H9 (cell line): ENCODE results near the gene ZBTB20. TPM values are rescaled to one million over a fixed set of nuclear protein-coding genes. Genes with fewer than 3 reads are reported as not detected.

Source experiments
- DNase-seq: peaks from one replicate; pipeline ENCODE4 v3.0.0-alpha.2; 2017
- H2AFZ ChIP-seq: one replicate; pipeline ENCODE4 v1.6.1; 2013; ENCODE audit warnings: mild to moderate bottlenecking, low read length, control low read depth, moderate library complexity
- H2AK5ac ChIP-seq: 2 replicates; pipeline ENCODE4 v1.6.1; 2013; ENCODE audit warnings: low read length, control low read depth, mixed read lengths; ENCODE audit not compliant: insufficient read length
- H2BK120ac ChIP-seq: one replicate; pipeline ENCODE4 v1.6.1; 2013; ENCODE audit warnings: low read depth, mild to moderate bottlenecking, low read length, control low read depth, inconsistent platforms; ENCODE audit not compliant: poor library complexity, severe bottlenecking
- H2BK12ac ChIP-seq: 2 replicates; pipeline ENCODE4 v1.6.1; 2013; ENCODE audit warnings: low read length, control low read depth, mixed read lengths, low read depth; ENCODE audit not compliant: insufficient read length
- H2BK15ac ChIP-seq: 2 replicates; pipeline ENCODE4 v1.6.1; 2013; ENCODE audit warnings: low read depth, low read length, control low read depth
- H2BK20ac ChIP-seq: one replicate; pipeline ENCODE4 v1.6.1; 2013; ENCODE audit warnings: low read depth, mild to moderate bottlenecking, low read length, control low read depth, inconsistent platforms; ENCODE audit not compliant: poor library complexity, severe bottlenecking
- H2BK5ac ChIP-seq: 2 replicates; pipeline ENCODE4 v1.6.1; 2013; ENCODE audit warnings: low read length, control low read depth, mixed read lengths; ENCODE audit not compliant: insufficient read length
- H3K14ac ChIP-seq: 2 replicates; pipeline ENCODE4 v1.6.1; 2013; ENCODE audit warnings: low read length, control low read depth; ENCODE audit not compliant: insufficient read depth
- H3K18ac ChIP-seq: 2 replicates; pipeline ENCODE4 v1.6.1; 2013; ENCODE audit warnings: low read depth, mild to moderate bottlenecking, mixed read lengths, low read length, control low read depth; ENCODE audit not compliant: insufficient read length
- H3K23ac ChIP-seq: 2 replicates; pipeline ENCODE4 v1.6.1; 2013; ENCODE audit warnings: low read length, control low read depth, mixed read lengths, low read depth; ENCODE audit not compliant: insufficient read length
- H3K23me2 ChIP-seq: 2 replicates; pipeline ENCODE4 v1.6.1; 2013; ENCODE audit warnings: low read depth, mild to moderate bottlenecking, mixed read lengths, low read length, control low read depth; ENCODE audit not compliant: insufficient read length, poor library complexity, severe bottlenecking
- H3K27ac ChIP-seq: 2 replicates; pipeline ENCODE4 v1.5.1; 2013; ENCODE audit warnings: low read length, control low read depth, mixed read lengths, low read depth; ENCODE audit not compliant: insufficient read length
- H3K27me3 ChIP-seq: 2 replicates; pipeline ENCODE4 v1.6.1; 2013; ENCODE audit warnings: low read length, control low read depth, inconsistent platforms; ENCODE audit not compliant: insufficient read depth
- H3K4ac ChIP-seq: 2 replicates; pipeline ENCODE4 v1.6.1; 2013; ENCODE audit warnings: low read depth, mild to moderate bottlenecking, control low read depth, inconsistent platforms, low read length, moderate library complexity
- H3K4me1 ChIP-seq: 2 replicates; pipeline ENCODE4 v1.6.1; 2013; ENCODE audit warnings: low read length, control low read depth, inconsistent platforms; ENCODE audit not compliant: insufficient read depth
- H3K4me2 ChIP-seq: 2 replicates; pipeline ENCODE4 v1.6.1; 2013; ENCODE audit warnings: low read length, control low read depth, mixed read lengths; ENCODE audit not compliant: insufficient read length, insufficient read depth
- H3K56ac ChIP-seq: 2 replicates; pipeline ENCODE4 v1.6.1; 2013; ENCODE audit warnings: low read depth, mild to moderate bottlenecking, mixed read lengths, low read length, control low read depth; ENCODE audit not compliant: insufficient read length
- H3K79me1 ChIP-seq: 2 replicates; pipeline ENCODE4 v1.6.1; 2013; ENCODE audit warnings: low read depth, mild to moderate bottlenecking, moderate library complexity, low read length, control low read depth, inconsistent platforms; ENCODE audit not compliant: insufficient read depth, poor library complexity, severe bottlenecking
- H3K79me2 ChIP-seq: 2 replicates; pipeline ENCODE4 v1.6.1; 2013; ENCODE audit warnings: low read length, control low read depth, inconsistent platforms; ENCODE audit not compliant: insufficient read depth
- H3K9ac ChIP-seq: 2 replicates; pipeline ENCODE4 v1.6.1; 2013; ENCODE audit warnings: low read length, control low read depth, mixed read lengths; ENCODE audit not compliant: insufficient read length; ENCODE audit errors: extremely low read depth
- H3K9me3 ChIP-seq: one replicate; pipeline ENCODE4 v1.6.1; 2013; ENCODE audit warnings: low read depth, low read length, inconsistent platforms; ENCODE audit not compliant: control insufficient read depth
- H3T11ph ChIP-seq: one replicate; pipeline ENCODE4 v1.6.1; 2013; ENCODE audit warnings: mild to moderate bottlenecking, low read length, control low read depth, inconsistent platforms
- H4K20me1 ChIP-seq: one replicate; pipeline ENCODE4 v1.6.1; 2013; ENCODE audit not compliant: control insufficient read depth, insufficient read length, insufficient read depth
- H4K5ac ChIP-seq: 2 replicates; pipeline ENCODE4 v1.6.1; 2013; ENCODE audit warnings: low read depth, mild to moderate bottlenecking, mixed read lengths, low read length, control low read depth; ENCODE audit not compliant: insufficient read length
- H4K8ac ChIP-seq: replicated peaks from 2 replicates; pipeline ENCODE4 v1.6.1; 2013; ENCODE audit warnings: low read length, control low read depth, mixed read lengths, low read depth; ENCODE audit not compliant: insufficient read length
- H4K91ac ChIP-seq: 2 replicates; pipeline ENCODE4 v1.6.1; 2013; ENCODE audit warnings: low read depth, mild to moderate bottlenecking, moderate library complexity, mixed read lengths, low read length, control low read depth; ENCODE audit not compliant: insufficient read length
- H3K27ac Mint-ChIP-seq, 3 experiments: 2 replicates in 2 of 3; 3 replicates in 1 of 3; pipeline ENCODE4 v1.8.0; 2020 to 2021; ENCODE audit warnings: mixed read lengths in 3 of 3, mild to moderate bottlenecking in 1 of 3, moderate library complexity in 1 of 3
- H3K27me3 Mint-ChIP-seq: 2 replicates; pipeline ENCODE4 v1.8.0; 2021; ENCODE audit warnings: low read depth, mild to moderate bottlenecking, moderate library complexity, mixed read lengths
- H3K36me3 Mint-ChIP-seq, 3 experiments: 2 replicates in 2 of 3; 3 replicates in 1 of 3; pipeline ENCODE4 v1.8.0; 2020 to 2021; ENCODE audit warnings: low read depth in 3 of 3, mixed read lengths in 3 of 3; ENCODE audit not compliant: insufficient read depth in 1 of 3
- H3K4me1 Mint-ChIP-seq, 2 experiments: 2 replicates each; pipeline ENCODE4 v1.8.0; 2020; ENCODE audit warnings: mixed read lengths in 2 of 2
- H3K4me3 Mint-ChIP-seq, 2 experiments: 2 replicates in 1 of 2; 3 replicates in 1 of 2; pipeline ENCODE4 v1.8.0; 2020 to 2021; ENCODE audit warnings: mild to moderate bottlenecking in 2 of 2, mixed read lengths in 2 of 2, moderate library complexity in 1 of 2
- H3K9me3 Mint-ChIP-seq, 2 experiments: 2 replicates in 1 of 2; 3 replicates in 1 of 2; pipeline ENCODE4 v1.8.0; 2020; ENCODE audit warnings: mild to moderate bottlenecking in 2 of 2, mixed read lengths in 2 of 2, moderate library complexity in 1 of 2
- WGBS: extraction: QIAGEN DNeasy Blood & Tissue Kit; methylation state at CpG from one replicate; pipeline ENCODE4 v1.1.7; 2013; ENCODE audit warnings: missing lambda C conversion rate, low lambda C conversion rate, mixed read lengths; ENCODE audit not compliant: insufficient read length; ENCODE audit errors: extremely low coverage; 5-methylcytosine and 5-hydroxymethylcytosine counted together
- total RNA-seq: library from RNA; stranded (reverse); gene quantifications from 2 replicates; pipeline ENCODE4 v1.2.1, GENCODE V29; 2021
- TF ChIP-seq, protein P1 (sequence below): fragments of 200-600 bp; sonication (generic); conservative IDR thresholded peaks from 3 replicates; pipeline ENCODE4 v1.8.0; 2021; ENCODE audit warnings: antibody characterized with exemption, mild to moderate bottlenecking

The ZBTB20 gene
- total RNA-seq, 1 experiment from 2014 or later: 0.70 TPM

DNA sequence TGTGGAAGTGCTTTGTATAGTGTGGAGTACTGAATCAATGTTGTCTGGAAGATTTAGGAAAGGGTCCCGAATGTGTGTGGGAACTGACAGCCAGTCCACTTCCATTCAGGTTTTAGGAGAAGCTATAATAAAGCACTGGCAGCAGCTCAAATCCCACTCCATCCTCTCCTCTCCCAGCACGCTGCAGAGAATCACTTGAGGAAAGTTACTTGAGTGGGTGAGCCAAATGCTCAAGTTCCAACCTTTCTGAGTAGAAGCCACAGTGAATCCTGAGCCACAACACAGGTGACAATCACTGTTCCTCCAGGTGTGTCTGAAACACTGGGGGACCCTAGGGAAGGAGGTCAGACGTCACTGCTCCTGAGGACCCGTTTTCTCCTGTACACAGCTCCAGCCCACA, 746.7 kb downstream of the ZBTB20 start:
- Histone ChIP-seq H4K91ac (no peak overlapping the region), H2AK5ac (no peak overlapping the region), H3K27me3 (no peaks in the 10 kb centered on the region), H4K8ac (no peak overlapping the region), H3K23me2 (no peaks in the 10 kb centered on the region), H3K4me1 (no peaks in the 10 kb centered on the region), H2AFZ (peak overlapping the region; percentile 36), H3K9ac (no peak overlapping the region), H2BK120ac (no peak overlapping the region), H3K4me2 (no peak overlapping the region), H3K27ac (no peak overlapping the region), H3K79me2 (no peaks in the 10 kb centered on the region), H4K20me1 (no peaks in the 10 kb centered on the region), H3K9me3 (no peaks in the 10 kb centered on the region), H2BK15ac (no peak overlapping the region), H3K23ac (no peak overlapping the region), H3K14ac (no peak overlapping the region), H3T11ph (no peak overlapping the region), H2BK12ac (no peak overlapping the region), H2BK5ac (no peak overlapping the region), H3K18ac (no peak overlapping the region), H4K5ac (no peak overlapping the region), H3K79me1 (no peaks in the 10 kb centered on the region), H2BK20ac (no peak overlapping the region), H3K56ac (no peak overlapping the region), H3K4ac (no peak overlapping the region)
- no peaks in the 10 kb centered on the region for H3K36me3 Mint-ChIP-seq
- H3K9me3 Mint-ChIP-seq: no peaks in the 10 kb centered on the region
- DNase-seq: no peak
- no peak overlapping the region for H3K4me3 Mint-ChIP-seq
- H3K27me3 Mint-ChIP-seq: no peaks in the 10 kb centered on the region
- TF ChIP-seq, protein P1, sequence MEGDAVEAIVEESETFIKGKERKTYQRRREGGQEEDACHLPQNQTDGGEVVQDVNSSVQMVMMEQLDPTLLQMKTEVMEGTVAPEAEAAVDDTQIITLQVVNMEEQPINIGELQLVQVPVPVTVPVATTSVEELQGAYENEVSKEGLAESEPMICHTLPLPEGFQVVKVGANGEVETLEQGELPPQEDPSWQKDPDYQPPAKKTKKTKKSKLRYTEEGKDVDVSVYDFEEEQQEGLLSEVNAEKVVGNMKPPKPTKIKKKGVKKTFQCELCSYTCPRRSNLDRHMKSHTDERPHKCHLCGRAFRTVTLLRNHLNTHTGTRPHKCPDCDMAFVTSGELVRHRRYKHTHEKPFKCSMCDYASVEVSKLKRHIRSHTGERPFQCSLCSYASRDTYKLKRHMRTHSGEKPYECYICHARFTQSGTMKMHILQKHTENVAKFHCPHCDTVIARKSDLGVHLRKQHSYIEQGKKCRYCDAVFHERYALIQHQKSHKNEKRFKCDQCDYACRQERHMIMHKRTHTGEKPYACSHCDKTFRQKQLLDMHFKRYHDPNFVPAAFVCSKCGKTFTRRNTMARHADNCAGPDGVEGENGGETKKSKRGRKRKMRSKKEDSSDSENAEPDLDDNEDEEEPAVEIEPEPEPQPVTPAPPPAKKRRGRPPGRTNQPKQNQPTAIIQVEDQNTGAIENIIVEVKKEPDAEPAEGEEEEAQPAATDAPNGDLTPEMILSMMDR: no peak
- no CpG with 5 or more reads among the region's 4 CpGs for WGBS
- H3K4me1 Mint-ChIP-seq: peaks cover 0 to 2% of the 10 kb centered on the region in 2 experiments; a peak in 1 of 4 replicates
- no peak overlapping the region for H3K27ac Mint-ChIP-seq
